Liver (tissue), 3 donors: ENCODE results near the gene NSUN5.
"Not testable (repeated sequence)": the region's sequence is repeated elsewhere in the genome, so short reads cannot be mapped to it uniquely, and the experiment has no call there.

Source experiments
- EGR1 ChIP-seq, 2 donors: IDR thresholded peaks; 2 replicates each; pipeline ENCODE4 v1.6.1; 2016 to 2018; ENCODE audit warnings: antibody characterized with exemption in 2 of 2, low read depth in 2 of 2
- FOXA1 ChIP-seq: IDR thresholded peaks from 2 replicates; pipeline ENCODE4 v1.6.1; 2016; ENCODE audit warnings: antibody characterized with exemption
- GABPA ChIP-seq, 2 donors: IDR thresholded peaks in 1 of 2; conservative IDR thresholded peaks in 1 of 2; 2 replicates each; pipeline ENCODE4 v1.6.1; 2016; ENCODE audit warnings: antibody characterized with exemption in 2 of 2, mild to moderate bottlenecking in 1 of 2, moderate library complexity in 1 of 2
- HNF4G ChIP-seq: IDR thresholded peaks from 2 replicates; pipeline ENCODE4 v1.6.1; 2016; ENCODE audit warnings: antibody characterized with exemption
- JUND ChIP-seq, 2 donors: IDR thresholded peaks; 2 replicates each; pipeline ENCODE4 v1.6.1; 2016; ENCODE audit warnings: antibody characterized with exemption in 2 of 2
- MAX ChIP-seq: IDR thresholded peaks from 2 replicates; pipeline ENCODE4 v1.6.1; 2016; ENCODE audit warnings: antibody characterized with exemption
- RAD21 ChIP-seq, 2 donors: IDR thresholded peaks; 2 replicates each; pipeline ENCODE4 v1.6.1; 2016; ENCODE audit warnings: antibody characterized with exemption in 2 of 2, mild to moderate bottlenecking in 2 of 2
- REST ChIP-seq: IDR thresholded peaks from 2 replicates; pipeline ENCODE4 v1.6.1; 2016; ENCODE audit warnings: antibody characterized with exemption, mild to moderate bottlenecking
- SP1 ChIP-seq: IDR thresholded peaks from 2 replicates; pipeline ENCODE4 v1.6.1; 2018; ENCODE audit warnings: antibody characterized with exemption, mild to moderate bottlenecking
- TAF1 ChIP-seq: conservative IDR thresholded peaks from 2 replicates; pipeline ENCODE4 v1.6.1; 2016; ENCODE audit warnings: antibody characterized with exemption, mild to moderate bottlenecking
- YY1 ChIP-seq: IDR thresholded peaks from 2 replicates; pipeline ENCODE4 v1.6.1; 2016; ENCODE audit warnings: antibody characterized with exemption, mild to moderate bottlenecking
- TF ChIP-seq, protein P1 (sequence below): fragments of 150-350 bp; IDR thresholded peaks from 2 replicates; pipeline ENCODE4 v1.5.1; 2017; ENCODE audit warnings: improper control_type of control experiment, low read depth, low read length; ENCODE audit not compliant: missing input control
- TF ChIP-seq, protein P2 (sequence below): IDR thresholded peaks from 2 replicates; pipeline ENCODE4 v1.6.1; 2016; ENCODE audit warnings: antibody characterized with exemption
- TF ChIP-seq, protein P3 (sequence below): IDR thresholded peaks from 2 replicates; pipeline ENCODE4 v1.6.1; 2016; ENCODE audit warnings: antibody characterized with exemption
- donor health status: healthy.
- donor health status: healthy.

DNA sequence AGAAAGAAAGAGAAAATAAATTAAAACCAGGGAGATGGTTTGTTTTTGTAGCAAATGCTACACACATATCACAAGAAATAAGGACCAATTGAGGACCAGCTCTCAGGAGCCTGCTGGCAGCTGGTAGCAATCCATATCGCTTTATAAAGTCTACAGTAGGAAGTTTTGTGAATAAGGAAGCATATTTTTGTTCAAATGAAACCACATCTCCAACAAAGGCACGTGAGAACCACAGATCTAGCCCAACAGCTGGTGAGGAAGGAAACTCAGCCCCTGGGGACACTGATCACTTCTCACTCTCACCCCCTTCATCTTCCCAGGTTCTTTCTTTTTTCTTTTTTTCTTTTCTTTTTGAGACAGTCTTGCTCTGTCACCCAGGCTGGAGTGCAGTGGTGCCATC lies 46.2 kb downstream of the NSUN5 start:
- TF ChIP-seq REST; TAF1; MAX; RAD21 (IDR thresholded peaks at IDR 0.05); GABPA (IDR thresholded peaks at IDR 0.05 in 1 of 2, conservative IDR thresholded peaks at IDR 0.05 in 1 of 2); HNF4G; YY1; EGR1 (IDR thresholded peaks at IDR 0.05; ENCODE audit: low read depth in 2 of 2); JUND (IDR thresholded peaks at IDR 0.05); FOXA1; SP1: not testable (repeated sequence)
- TF ChIP-seq, protein P1, sequence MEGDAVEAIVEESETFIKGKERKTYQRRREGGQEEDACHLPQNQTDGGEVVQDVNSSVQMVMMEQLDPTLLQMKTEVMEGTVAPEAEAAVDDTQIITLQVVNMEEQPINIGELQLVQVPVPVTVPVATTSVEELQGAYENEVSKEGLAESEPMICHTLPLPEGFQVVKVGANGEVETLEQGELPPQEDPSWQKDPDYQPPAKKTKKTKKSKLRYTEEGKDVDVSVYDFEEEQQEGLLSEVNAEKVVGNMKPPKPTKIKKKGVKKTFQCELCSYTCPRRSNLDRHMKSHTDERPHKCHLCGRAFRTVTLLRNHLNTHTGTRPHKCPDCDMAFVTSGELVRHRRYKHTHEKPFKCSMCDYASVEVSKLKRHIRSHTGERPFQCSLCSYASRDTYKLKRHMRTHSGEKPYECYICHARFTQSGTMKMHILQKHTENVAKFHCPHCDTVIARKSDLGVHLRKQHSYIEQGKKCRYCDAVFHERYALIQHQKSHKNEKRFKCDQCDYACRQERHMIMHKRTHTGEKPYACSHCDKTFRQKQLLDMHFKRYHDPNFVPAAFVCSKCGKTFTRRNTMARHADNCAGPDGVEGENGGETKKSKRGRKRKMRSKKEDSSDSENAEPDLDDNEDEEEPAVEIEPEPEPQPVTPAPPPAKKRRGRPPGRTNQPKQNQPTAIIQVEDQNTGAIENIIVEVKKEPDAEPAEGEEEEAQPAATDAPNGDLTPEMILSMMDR, result not testable (repeated sequence)
- TF ChIP-seq, protein P2, sequence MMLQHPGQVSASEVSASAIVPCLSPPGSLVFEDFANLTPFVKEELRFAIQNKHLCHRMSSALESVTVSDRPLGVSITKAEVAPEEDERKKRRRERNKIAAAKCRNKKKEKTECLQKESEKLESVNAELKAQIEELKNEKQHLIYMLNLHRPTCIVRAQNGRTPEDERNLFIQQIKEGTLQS, result not testable (repeated sequence)
- TF ChIP-seq, protein P3, sequence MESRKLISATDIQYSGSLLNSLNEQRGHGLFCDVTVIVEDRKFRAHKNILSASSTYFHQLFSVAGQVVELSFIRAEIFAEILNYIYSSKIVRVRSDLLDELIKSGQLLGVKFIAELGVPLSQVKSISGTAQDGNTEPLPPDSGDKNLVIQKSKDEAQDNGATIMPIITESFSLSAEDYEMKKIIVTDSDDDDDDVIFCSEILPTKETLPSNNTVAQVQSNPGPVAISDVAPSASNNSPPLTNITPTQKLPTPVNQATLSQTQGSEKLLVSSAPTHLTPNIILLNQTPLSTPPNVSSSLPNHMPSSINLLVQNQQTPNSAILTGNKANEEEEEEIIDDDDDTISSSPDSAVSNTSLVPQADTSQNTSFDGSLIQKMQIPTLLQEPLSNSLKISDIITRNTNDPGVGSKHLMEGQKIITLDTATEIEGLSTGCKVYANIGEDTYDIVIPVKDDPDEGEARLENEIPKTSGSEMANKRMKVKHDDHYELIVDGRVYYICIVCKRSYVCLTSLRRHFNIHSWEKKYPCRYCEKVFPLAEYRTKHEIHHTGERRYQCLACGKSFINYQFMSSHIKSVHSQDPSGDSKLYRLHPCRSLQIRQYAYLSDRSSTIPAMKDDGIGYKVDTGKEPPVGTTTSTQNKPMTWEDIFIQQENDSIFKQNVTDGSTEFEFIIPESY, result not testable (repeated sequence)
